ENCODE data around the gene ALLC. TPM values are rescaled to one million over a fixed set of nuclear protein-coding genes. Genes with fewer than 3 reads are reported as not detected.

Gene ALLC
- total RNA-seq, 1 donor from 2014 or later, result not detected

DNA sequence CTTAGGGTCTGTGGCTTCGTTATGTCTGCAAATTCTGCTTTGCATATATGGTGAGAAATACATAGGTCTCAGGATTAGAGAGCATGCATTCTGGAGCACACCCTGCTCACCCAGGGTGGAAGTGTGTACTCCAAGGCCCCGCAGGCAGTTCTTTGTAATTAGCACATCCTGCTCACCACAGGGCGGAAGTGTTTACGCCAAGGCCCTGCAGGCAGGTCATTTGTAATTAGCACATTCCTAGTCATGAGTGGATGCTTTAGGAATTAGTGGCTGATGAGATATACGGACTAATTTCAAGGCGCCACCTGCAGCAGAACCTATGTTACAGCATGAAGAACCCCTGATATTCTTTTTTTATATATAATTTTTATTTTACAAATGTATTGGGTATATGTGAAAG lies 4.2 kb downstream of the ALLC start:
- DNase-seq (ENCODE audit: low spot score), result no peak
- peak; percentile 15 for TF ChIP-seq CTCF (IDR thresholded peaks at IDR 0.05)
- no peak overlapping the region for H3K27ac Mint-ChIP-seq (ENCODE audit: unreplicated experiment)
- H3K4me1 Mint-ChIP-seq (ENCODE audit: low read depth), result peaks cover 11% of the 10 kb centered on the region
- H3K4me3 Mint-ChIP-seq (ENCODE audit: unreplicated experiment), result no peak overlapping the region
- H3K36me3 Mint-ChIP-seq (ENCODE audit: low read depth), result no peaks in the 10 kb centered on the region
- H3K27me3 Mint-ChIP-seq (ENCODE audit: low read depth), result no peaks in the 10 kb centered on the region
- H3K9me3 Mint-ChIP-seq (ENCODE audit: low read depth), result no peaks in the 10 kb centered on the region

GRCh38 chr2:3664118-3664517 lies 6.1 kb downstream of the ALLC start:
- no peaks in the 10 kb centered on the region for H3K9me3 Mint-ChIP-seq (ENCODE audit: low read depth)
- TF ChIP-seq CTCF (IDR thresholded peaks at IDR 0.05), result no peak
- H3K36me3 Mint-ChIP-seq (ENCODE audit: low read depth), result no peaks in the 10 kb centered on the region
- peaks cover 6% of the 10 kb centered on the region for H3K4me1 Mint-ChIP-seq (ENCODE audit: low read depth)
- H3K4me3 Mint-ChIP-seq (ENCODE audit: unreplicated experiment), result no peak overlapping the region
- no peak for DNase-seq (ENCODE audit: low spot score)
- H3K27me3 Mint-ChIP-seq (ENCODE audit: low read depth), result peaks cover 5% of the 10 kb centered on the region
- H3K27ac Mint-ChIP-seq (ENCODE audit: unreplicated experiment), result no peak overlapping the region

GRCh38 chr2:3664925-3665324 lies 6.9 kb downstream of the ALLC start:
- Mint-ChIP-seq H3K4me1 (ENCODE audit: low read depth) (no peaks in the 10 kb centered on the region), H3K27ac (ENCODE audit: unreplicated experiment) (no peak overlapping the region), H3K9me3 (ENCODE audit: low read depth) (no peaks in the 10 kb centered on the region), H3K27me3 (ENCODE audit: low read depth) (peaks cover 8% of the 10 kb centered on the region), H3K4me3 (ENCODE audit: unreplicated experiment) (no peak overlapping the region), H3K36me3 (ENCODE audit: low read depth) (no peaks in the 10 kb centered on the region)
- no peak for TF ChIP-seq CTCF (IDR thresholded peaks at IDR 0.05)
- DNase-seq (ENCODE audit: low spot score), result no peak

GRCh38 chr2:3665886-3666612 lies 8.0 kb downstream of the ALLC start:
- TF ChIP-seq CTCF (IDR thresholded peaks at IDR 0.05), result no peak
- Mint-ChIP-seq H3K36me3 (ENCODE audit: low read depth) (no peaks in the 10 kb centered on the region), H3K9me3 (ENCODE audit: low read depth) (no peaks in the 10 kb centered on the region), H3K4me3 (ENCODE audit: unreplicated experiment) (no peak overlapping the region), H3K27ac (ENCODE audit: unreplicated experiment) (no peak overlapping the region), H3K27me3 (ENCODE audit: low read depth) (peaks cover 8% of the 10 kb centered on the region), H3K4me1 (ENCODE audit: low read depth) (no peaks in the 10 kb centered on the region)
- DNase-seq (ENCODE audit: low spot score), result no peak

GRCh38 chr2:3666613-3666975 lies 8.6 kb downstream of the ALLC start:
- no peaks in the 10 kb centered on the region for H3K4me1 Mint-ChIP-seq (ENCODE audit: low read depth)
- H3K27me3 Mint-ChIP-seq (ENCODE audit: low read depth), result peaks cover 8% of the 10 kb centered on the region
- no peak for TF ChIP-seq CTCF (IDR thresholded peaks at IDR 0.05)
- no peaks in the 10 kb centered on the region for H3K36me3 Mint-ChIP-seq (ENCODE audit: low read depth)
- H3K9me3 Mint-ChIP-seq (ENCODE audit: low read depth), result no peaks in the 10 kb centered on the region
- no peak overlapping the region for H3K4me3 Mint-ChIP-seq (ENCODE audit: unreplicated experiment)
- no peak overlapping the region for H3K27ac Mint-ChIP-seq (ENCODE audit: unreplicated experiment)
- DNase-seq (ENCODE audit: low spot score), result no peak
